HT-29 (cell line): ENCODE results near the gene REEP3. TPM values are rescaled to one million over a fixed set of nuclear protein-coding genes. Genes with fewer than 3 reads are reported as not detected.
"Not testable (repeated sequence)": the region's sequence is repeated elsewhere in the genome, so short reads cannot be mapped to it uniquely, and the experiment has no call there.

ENCODE experiments used
- DNase-seq: peaks from one replicate; pipeline ENCODE4 v3.0.0-alpha.2; 2015; ENCODE audit warnings: low spot score
- total RNA-seq: library from RNA; depleted of rRNA; stranded (reverse); fragments of >200 nt; shearing (Covaris generic); gene quantifications from 2 replicates; pipeline ENCODE4 v1.2.3, GENCODE V29; 2014

Gene REEP3
- total RNA-seq, 1 experiment from 2014 or later, result 10.8 TPM

- no peak for DNase-seq
Observed at GRCh38 chr10:63548860-63549259, 27.7 kb downstream of the REEP3 start.

- DNase-seq, result no peak
Observed at GRCh38 chr10:63549810-63550209, 28.6 kb downstream of the REEP3 start.

GRCh38 chr10:63553031-63553430 lies 31.8 kb downstream of the REEP3 start:
- peak; percentile 8 for DNase-seq

- DNase-seq, result no peak
Observed at GRCh38 chr10:63553473-63553872, 32.3 kb downstream of the REEP3 start.

GRCh38 chr10:63554657-63555056 lies 33.5 kb downstream of the REEP3 start:
- no peak for DNase-seq

- DNase-seq, result no peak
Observed at GRCh38 chr10:63555330-63555729, 34.1 kb downstream of the REEP3 start.

- no peak for DNase-seq
Observed at GRCh38 chr10:63558132-63558784, 37.1 kb downstream of the REEP3 start.

GRCh38 chr10:63561341-63561740 lies 40.1 kb downstream of the REEP3 start:
- no peak for DNase-seq

GRCh38 chr10:63562391-63562790 lies 41.2 kb downstream of the REEP3 start:
- no peak for DNase-seq

- DNase-seq, result no peak
Observed at GRCh38 chr10:63562857-63563256, 41.7 kb downstream of the REEP3 start.

- no peak for DNase-seq
Observed at GRCh38 chr10:63563623-63564022, 42.4 kb downstream of the REEP3 start.

GRCh38 chr10:63564731-63565130 lies 43.5 kb downstream of the REEP3 start:
- DNase-seq, result not testable (repeated sequence)

- no peak for DNase-seq
Observed at GRCh38 chr10:63573068-63573697, 52.0 kb downstream of the REEP3 start.

GRCh38 chr10:63574011-63574410 lies 52.8 kb downstream of the REEP3 start:
- no peak for DNase-seq

- DNase-seq, result no peak
Observed at GRCh38 chr10:63576501-63576900, 55.3 kb downstream of the REEP3 start.

GRCh38 chr10:63578501-63578900 lies 57.3 kb downstream of the REEP3 start:
- DNase-seq, result no peak

- DNase-seq, result no peak
Observed at GRCh38 chr10:63579371-63580014, 58.3 kb downstream of the REEP3 start.

- DNase-seq, result no peak
Observed at GRCh38 chr10:63582690-63583089, 61.5 kb downstream of the REEP3 start.

- DNase-seq, result no peak
Observed at GRCh38 chr10:63583397-63583796, 62.2 kb downstream of the REEP3 start.

- no peak for DNase-seq
Observed at GRCh38 chr10:63583909-63584724, 62.9 kb downstream of the REEP3 start.

GRCh38 chr10:63584725-63585035 lies 63.5 kb downstream of the REEP3 start:
- no peak for DNase-seq

- no peak for DNase-seq
Observed at GRCh38 chr10:63585041-63585440, 63.8 kb downstream of the REEP3 start.
